G401.6 (cell line): ENCODE data around the gene PEX14.

Source experiments
- FAIRE-seq: peaks from 2 replicates; lab custom pipeline; 2012; peaks lifted over from hg19 to GRCh38; lab: Jason Lieb, UNC

PEX14 gene

DNA sequence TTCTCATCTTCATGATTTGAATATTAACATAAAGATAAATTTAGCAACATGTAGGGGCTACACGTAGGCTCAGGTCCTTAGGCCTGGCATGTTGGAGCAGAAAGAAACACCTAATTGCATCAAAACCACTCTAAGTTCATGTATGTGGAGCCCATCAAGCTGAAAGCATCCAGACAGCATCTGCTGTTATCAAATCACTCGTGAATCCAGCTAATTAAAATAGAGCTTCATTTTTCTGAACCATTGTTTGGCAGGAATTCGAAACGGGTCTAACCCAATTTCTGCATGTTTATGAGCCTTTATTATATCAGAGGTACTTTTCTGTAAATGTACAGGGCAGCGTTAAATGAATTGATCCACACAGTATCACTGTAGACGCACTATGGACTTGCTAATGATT, 45.7 kb downstream of the PEX14 start:
- FAIRE-seq, result no peak

DNA sequence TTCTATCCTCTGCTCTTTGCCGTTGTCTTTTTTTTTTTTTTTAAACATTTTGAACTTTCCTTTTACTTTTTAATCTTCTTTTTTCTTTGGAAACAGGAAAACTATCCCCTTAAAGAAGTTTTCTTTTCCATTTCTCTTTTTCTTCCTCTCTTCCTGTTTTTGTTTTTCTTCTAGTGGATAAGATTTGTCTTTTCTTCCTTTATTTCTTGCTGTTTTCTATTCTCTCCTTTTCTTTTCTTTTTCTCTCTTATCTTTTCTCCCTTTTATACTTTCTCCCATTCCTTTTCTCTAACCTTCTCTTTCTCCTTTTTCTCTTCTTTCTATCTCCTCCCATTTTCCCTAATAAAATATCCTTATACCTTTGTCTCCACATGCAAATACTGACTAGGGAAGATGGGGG, 46.2 kb downstream of the PEX14 start:
- no peak for FAIRE-seq

DNA sequence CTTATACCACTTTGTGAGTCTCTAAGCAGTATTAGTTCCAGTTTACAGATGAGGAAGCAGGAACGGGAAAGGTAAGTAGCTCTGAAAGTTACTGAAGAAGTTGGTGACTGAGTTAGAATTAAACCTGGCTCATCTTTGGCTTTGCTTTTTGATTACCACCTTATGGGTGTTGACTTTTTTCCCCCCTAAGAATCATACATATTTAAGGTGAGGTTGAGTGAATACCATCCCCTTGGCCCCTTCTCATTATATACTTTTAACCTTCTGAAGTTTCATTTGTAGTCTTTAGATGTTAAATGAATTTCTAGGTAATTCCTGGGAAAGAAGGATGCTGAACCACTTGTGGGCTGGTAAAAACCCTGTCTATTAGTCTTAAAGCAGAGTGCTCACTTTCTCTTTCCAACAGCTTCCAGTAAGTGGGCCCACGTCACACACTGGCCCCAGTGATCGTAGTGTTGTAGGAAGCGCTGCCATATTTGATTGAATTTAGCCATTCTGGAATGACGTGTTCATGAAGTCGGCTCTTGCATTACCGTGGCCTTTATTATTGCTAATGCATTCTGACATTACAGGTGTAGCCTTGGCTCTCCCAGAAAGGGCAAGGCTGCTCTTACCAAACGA, 46.9 kb downstream of the PEX14 start:
- FAIRE-seq, result no peak

DNA sequence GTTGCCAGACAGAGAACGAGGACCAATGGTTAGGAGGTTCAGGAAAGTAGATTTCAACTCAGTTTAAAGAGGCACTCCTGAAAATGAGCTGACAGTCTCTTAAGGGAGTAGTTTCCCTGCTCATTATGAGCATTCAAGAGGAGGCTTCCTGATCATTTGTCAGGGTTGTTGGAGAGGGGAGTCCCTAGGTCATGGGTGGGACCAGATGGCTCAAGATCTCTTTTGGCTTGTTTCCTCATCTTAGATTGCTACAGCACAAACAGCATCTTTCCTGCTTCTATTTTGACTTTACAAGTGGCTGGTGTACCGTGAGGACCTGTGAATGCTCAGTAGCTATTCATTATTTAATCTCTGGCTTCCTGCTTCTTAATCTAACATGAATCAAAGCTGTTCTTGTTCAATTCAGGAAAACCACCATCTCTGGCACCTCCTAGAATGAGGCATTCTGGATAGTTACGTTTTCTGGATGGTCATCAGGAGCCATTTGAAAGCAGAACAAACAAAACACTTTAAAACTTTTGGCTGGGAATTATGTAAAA, 47.6 kb downstream of the PEX14 start:
- no peak for FAIRE-seq

DNA sequence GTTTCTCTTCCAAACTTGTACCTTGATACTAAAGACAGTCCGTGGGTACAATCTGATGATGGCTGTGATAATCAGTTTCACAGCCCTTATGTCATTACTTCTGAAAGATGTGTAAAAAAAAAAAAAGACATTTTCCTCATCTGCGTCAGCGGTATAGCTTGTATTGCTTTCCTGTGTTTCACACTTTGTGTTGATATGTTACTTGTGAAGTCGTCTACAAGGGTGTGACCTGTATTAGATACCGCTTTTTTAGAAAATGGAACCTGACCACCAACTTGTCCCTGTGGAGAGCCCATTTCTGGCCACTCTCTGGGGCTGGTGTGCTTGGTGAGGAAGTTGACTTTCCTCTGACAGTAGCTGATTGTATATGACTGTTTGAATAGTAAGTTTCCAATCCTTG, 50.5 kb downstream of the PEX14 start:
- no peak for FAIRE-seq

DNA sequence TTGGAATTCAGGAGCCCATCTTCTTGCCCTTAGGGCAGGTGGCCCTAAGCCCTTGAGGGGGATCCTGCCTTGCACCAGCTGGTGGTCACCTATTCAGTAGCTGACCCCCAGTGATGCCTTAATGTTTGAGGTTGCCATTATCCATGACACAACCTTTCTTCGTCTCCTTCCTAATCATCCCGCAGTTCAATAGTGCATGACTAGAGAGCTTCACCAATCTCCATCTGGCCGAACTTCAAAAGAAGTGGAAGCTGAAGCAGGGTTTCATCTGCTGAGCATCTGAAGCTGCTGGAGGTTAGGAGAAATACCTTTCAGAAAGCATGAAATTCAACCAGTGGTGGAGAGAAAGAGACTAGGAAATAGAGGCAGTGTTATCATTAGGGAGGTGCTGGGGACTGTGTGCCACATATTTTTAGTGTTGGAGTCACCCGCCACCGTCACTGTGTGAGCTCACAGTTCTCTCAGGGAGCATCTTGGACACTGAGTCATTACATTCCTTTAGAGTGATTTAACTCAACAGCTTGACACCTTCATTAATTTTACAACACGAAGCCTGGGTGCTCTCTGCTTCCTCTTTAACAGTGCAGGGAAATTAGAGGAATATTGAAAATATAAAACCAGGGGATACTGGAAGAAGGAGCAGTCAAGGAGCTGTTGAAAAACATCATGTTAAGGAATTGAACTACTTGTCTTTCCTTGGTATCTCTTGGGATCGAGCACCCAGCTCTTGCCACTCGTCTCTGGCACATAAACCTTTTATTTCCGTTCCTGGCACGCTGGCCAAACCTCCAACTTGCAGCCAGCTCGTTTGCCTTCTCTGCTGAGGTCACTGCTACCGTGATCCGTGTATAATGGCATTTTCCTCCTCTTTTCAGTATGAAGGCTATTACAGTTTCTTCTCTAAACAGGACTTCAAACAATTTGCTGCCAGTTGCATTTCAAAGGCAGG, 53.6 kb downstream of the PEX14 start:
- FAIRE-seq, result peak; percentile 50

DNA sequence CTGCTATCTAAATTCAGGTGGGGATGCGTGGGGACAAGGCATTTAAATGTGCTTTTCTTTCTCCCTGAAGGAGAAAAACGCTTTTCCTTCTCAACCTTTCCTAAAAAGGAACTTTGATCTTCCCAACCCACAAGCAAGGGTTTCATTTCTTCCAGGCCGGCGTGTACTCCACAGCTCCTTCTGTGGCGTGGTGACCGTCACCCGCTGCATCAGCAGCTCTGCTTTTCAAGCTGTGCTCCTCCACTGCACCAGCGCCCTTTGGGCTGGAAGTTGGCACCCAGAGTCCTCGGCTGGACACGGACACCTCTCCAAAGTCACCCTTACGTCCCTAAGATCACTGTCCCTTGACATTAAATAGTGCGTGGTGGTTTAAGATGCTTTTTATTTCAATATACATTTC, 54.3 kb downstream of the PEX14 start:
- FAIRE-seq, result no peak

DNA sequence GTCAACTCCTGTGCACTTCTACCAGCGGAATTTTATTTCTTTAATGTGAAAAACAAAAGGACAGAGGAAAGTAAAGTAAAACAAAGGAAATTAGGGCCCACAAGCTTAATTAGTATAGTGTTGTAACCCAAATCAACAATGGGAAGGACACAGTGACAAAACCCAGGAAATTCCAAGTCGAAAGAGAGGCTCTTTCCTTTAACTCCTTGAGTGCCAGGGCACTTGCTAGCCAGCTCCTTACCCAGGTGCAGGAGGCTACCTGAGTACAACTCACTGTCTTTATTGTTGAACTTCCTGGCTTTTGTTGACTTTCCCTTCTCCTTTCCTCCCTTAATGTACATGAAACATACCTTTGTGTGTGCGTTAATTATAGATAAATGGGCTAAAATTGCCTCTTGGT, 55.0 kb downstream of the PEX14 start:
- FAIRE-seq, result no peak

DNA sequence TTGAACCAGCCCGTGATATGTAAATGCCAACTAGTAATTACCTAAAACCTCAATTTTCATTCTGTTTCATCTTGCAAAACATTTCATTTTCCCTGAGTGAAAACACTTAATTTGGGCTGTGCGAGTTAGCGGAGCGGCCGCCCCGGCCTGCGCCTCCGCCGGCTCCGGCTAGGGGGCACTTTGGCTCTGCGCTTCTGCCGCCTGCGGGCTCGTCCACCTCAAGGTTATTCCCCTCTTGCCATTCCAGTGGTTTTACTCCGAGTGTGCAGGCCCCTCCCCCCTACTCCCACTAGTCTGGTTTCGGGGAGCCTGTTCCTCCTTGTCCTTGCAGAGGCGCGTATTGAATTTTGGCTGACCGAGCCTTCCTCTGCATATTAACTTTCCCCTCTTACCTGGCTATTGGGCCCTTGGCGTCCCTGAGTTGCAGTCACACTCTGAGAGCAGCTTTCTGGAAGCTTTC, 55.6 kb downstream of the PEX14 start:
- peak; percentile 25 for FAIRE-seq

DNA sequence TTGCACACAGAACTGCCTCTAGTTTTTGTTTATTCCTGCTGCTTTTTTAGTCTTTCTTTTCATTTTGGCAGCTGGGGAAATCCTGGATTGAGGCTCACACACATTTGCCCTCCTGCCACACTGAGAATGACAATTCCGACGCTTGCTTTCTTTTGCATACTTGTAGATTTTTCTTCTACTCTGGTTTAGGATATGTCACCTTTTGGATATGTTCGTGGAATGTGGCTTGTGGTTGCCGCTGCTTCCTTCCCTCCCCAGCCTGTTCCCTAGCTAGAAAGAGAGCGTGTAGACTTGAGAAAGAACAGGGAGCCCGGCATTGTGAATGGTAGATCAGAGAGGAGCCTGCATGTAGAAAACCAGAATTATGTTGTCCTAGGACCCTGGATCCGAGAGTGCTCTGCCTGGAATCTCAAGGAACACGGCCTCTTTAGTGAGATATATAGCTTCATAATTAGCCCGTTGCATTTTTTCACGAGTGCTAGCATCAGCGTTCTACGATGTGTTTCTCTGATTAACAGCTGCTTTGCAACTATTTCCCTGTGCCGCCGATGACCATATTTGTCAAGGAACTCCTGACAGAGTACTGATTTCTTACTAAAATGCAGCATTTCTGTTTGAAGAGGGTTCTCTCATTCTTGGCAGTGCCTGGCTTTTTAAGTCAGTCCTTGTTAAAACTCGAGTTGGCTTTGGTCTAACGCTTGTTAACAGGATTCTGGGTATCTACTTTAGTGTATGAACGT, 56.2 kb downstream of the PEX14 start:
- FAIRE-seq, result no peak

DNA sequence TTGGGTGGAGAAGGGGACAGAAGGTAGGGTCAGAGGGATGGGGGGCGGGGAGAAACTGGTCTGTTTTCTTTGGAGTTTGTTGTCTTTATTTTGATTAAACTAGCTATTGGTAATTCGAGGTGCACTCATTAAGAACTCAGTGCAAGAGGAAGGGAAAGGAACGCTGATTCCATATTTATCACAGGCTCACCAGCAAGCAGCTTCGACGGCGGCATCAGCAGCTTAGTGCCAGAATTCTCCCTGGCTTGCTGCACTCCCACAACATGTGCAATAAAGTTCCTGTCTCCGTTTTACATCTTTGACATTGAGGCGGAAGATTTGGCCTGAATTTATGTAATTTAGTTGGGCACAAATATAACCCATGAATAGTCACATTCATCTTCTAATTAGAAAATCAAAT, 57.6 kb downstream of the PEX14 start:
- no peak for FAIRE-seq

DNA sequence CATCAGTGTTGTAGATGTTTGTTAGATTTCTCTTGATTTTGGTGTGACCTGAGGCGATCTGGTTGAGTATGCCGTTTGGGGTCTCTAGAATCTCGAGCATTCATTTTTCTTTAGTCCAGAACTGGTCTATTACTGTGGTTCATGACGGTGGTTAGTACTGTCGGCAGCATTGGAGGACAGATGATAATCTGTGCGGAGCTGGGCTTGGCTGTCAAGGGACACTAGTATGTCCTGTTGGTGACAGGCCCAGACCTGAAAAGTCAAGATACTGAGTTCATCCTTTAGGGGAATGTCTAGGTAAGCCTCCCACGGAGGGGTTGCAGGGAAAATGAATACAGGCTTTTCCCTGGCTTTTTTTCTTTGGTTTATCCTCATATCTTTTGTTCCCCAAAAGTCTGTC, 59.8 kb downstream of the PEX14 start:
- no peak for FAIRE-seq

DNA sequence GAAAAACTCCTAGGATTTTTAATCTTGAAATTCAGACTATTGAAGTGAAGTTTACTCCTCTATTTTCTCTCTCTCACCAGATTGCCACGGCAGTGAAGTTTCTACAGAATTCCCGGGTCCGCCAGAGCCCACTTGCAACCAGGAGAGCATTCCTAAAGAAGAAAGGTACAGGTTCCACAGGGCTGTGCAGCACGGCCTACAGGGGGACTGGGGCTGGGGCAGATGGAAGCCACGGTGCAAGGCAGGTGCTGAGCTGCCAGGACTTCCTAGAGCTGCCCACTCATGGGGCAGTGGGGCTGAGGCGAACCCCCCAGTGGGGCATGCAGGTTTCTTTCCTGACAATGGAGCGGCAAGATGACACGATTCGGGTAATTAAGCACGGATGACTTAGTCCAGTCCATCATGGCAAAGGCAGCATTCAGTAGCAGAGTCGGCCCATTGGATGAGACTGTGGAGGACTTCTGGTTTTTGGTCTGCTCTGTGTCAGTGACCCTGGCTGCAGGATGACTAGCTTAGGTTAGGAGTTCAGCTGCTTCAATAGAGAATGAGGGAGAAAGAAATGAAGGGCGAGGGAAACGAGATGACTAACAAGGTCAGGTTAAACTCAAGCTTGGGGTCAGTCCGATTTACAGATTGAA, 61.5 kb downstream of the PEX14 start:
- FAIRE-seq, result no peak

DNA sequence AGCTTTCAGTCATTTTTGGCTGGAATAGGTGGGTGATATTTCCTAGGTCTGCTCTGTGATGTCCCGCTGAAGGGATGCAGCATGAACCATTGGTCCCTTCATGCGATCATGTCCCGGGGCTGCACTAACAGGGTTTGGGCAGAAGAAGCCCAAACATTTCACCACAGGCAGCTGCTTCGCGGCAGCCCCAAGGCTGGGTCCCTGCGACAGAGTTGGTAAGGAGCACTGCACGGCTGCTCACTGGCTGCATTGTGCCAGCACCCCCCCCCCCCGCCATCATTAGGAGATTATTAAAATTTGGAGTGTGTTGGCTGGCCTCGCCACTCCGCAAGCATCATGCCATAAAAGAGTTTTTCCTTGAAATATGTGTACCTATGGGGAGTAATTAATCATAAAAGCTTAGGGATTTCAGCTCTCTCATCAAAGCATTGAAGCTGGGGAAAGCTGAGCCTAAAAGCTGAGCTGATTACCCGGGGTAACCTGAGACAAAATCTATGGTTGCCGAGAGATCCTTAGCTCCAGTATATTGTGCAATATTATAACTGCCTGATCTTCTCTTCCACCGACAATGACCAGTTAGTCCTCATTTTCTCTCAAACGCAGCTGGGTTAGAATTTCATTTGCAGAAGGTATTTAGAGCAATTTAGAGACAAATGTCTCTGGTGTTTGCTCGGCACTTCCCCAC, 62.5 kb downstream of the PEX14 start:
- FAIRE-seq, result no peak

DNA sequence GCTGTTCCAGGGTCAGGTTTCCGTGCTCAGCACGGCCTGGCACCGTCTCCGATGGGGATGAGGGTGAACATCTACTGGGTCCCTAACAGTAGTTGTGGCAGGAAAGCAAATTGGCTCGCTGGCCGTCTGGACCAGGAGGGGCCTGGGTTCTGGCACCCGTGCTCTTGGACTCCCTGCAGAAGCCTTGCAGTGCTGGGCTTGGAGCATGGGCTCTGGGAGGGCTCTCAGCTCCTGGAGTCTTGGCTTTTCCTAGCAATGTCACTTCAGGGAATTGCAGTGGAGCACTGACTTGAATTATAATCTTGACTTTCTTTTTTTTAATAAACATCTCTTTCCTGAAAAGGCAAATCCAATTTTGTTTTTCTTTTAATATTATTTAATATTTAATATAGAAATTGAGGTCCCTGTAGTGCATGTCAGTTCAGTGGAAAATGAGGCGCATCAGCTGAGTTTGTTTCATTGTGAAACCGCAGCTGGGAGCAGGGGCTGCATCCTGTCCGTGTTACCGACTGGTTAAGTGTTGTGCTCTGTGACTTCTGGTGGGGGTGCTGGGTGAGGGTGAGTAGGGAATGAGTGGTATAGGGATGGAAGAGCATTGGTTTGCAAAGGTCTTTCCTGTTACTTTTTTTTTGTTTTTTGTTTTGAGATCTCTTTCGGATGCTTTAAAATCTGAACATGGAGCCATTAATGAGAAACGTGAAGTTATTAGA, 64.1 kb downstream of the PEX14 start:
- FAIRE-seq, result no peak

DNA sequence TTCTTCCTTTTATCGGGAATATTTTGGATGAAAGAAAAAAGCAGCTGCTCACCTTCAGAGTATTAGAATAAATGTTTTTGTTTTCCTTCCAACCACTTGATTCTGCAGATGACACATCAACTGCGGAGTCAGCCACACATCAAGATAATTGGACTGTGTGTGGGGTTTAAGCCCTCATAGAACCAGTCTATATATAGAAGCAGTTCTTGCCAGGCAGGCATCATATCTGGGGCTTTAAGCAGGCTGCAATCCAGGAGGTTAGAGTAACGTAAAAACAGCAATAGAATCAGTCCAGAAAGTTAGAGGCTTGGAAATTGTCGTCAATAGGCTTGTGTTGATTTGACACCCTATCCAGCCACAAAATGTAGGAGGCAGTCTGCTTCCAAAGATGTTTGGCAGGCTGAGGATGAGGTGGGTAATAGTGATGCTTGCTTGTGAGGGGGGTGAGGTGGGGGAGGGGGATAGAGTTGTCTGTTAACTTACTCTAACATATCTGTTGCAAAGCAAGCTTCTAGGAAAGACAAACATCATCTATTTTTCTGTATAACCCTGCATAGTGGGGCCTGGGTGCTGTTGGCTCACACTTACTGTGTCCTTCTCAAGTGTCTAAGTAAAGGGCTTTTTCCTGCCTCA, 64.8 kb downstream of the PEX14 start:
- FAIRE-seq, result no peak

DNA sequence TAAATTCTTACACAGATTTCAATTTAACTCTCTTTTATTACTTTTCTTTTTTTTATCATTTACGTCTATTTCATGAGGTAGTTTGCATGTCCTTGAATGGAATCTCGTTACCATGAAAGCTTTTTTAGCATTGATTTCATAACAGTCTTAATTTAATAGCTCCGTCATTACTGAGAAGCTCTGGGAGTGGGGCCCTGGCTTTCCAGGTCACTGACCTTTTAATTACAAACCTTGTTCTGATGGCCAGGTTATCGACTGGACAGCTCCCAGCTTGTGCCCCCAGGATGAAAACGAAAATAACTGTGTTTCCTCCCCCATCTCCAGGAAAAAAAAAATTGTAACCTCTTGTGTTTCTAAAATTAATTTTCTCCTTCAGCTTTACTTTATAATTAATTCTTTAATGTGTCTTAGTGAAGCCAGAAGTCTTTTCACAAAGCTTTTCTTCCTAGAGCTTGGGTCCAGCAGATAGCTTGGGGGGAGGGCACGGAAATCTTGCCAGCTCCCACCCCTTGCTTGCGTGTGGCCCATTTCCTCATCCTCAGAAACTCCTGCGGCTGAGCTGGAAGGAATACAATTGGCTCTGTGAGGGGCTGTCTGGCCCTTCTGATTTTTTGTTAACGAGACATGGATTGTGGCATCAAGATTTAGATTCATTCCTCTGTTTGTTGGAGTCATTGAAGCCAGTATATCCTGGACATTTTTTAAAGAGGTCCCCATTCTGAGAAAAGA, 65.7 kb downstream of the PEX14 start:
- no peak for FAIRE-seq

DNA sequence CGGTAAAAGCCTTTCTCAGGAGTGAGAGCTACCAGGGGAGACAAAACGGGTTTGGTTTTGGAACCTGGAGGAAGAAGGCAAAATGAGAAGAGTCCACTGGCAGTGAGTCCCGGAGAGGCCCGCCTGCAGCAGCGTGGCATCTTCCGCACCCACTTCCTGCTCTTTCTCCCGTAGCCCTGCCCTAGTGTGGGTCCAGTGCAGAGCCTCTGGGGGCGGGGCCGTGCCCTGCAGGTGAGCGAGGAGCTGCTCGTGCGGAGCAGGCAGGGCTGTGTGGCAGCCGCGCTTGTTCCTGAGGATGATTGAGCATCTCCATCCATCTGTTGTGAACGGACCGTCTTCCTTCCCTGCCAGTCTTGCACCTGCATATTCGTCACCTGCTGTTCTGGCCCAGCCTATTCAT, 66.5 kb downstream of the PEX14 start:
- FAIRE-seq, result no peak

DNA sequence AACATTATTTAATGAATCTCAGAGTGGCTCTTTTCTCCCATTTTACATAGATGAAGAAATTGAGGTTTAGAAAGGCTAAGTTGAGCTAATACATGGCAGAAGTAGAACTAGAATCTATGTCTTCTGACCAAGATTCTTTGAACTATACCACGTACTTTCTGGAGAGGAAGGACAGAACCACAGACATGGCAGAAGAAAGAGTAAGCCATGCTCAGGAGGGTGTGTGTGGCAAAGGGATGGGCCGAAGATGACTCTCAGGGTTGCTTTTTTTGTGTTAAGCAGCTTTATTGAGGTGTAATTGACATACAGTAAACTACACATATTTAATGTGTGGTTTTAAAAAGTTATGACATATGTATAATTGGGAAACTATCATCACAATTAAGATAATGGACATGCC, 69.5 kb downstream of the PEX14 start:
- no peak for FAIRE-seq

DNA sequence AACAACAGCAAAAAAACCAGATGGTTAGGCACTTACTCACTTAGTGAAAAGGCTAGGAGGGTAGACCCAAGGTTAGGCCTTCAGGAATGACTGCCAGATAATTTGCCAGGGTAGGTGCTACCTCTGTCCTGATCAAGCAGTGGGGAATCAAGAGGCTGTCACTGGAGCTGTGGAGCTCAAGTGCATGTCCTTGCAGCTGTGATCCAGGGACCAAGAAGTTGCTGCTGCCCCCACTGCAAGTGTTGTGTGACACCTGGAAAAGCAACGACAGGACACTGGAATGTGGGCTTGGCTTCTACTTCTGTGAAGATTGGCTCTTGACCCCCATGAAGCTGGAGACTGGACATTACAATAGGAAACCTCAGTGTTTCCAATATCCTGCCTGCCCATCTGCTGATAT, 72.1 kb downstream of the PEX14 start:
- no peak for FAIRE-seq
